ENCODE measurements around the gene SLC26A2. TPM values are rescaled to one million over a fixed set of nuclear protein-coding genes. Genes with fewer than 3 reads are reported as not detected.
"Not testable (repeated sequence)": the region's sequence is repeated elsewhere in the genome, so short reads cannot be mapped to it uniquely, and the experiment has no call there.

The SLC26A2 gene
- total and polyA plus RNA-seq, 5 donors from 2014 or later = 2.7 to 6.7 (median 3.7) TPM

- Mint-ChIP-seq H3K27me3 (peaks cover 6% of the 10 kb centered on the region), H3K27ac (no peak overlapping the region), H3K4me3 (no peak overlapping the region), H3K36me3 (no peaks in the 10 kb centered on the region), H3K4me1 (no peaks in the 10 kb centered on the region), H3K9me3 (no peaks in the 10 kb centered on the region)
- ATAC-seq (ENCODE audit: low read depth in 2 of 2) (no peak), DNase-seq (no peak)
- no peak overlapping the region for H3K27ac ChIP-seq (ENCODE audit: insufficient read depth, low read length, poor library complexity, severe bottlenecking)
- H3K4me1 ChIP-seq (ENCODE audit: control insufficient read depth, insufficient read depth, low read length, poor library complexity, severe bottlenecking) = no peaks in the 10 kb centered on the region
- peaks cover 5% of the 10 kb centered on the region for H3K27me3 ChIP-seq (ENCODE audit: control insufficient read depth, insufficient read depth, low read length)
- H3K9me3 ChIP-seq (ENCODE audit: control insufficient read depth in 2 of 2, low read length in 2 of 2) = no peaks in the 10 kb centered on the region
- H3K4me3 ChIP-seq (ENCODE audit: low read depth, low read length) = no peak overlapping the region
- H3K36me3 ChIP-seq (ENCODE audit: control insufficient read depth, insufficient read depth, low read length) = no peaks in the 10 kb centered on the region
Observed at GRCh38 chr5:149939546-149939945, 21.0 kb upstream of the SLC26A2 start.

- no peaks in the 10 kb centered on the region for H3K36me3 Mint-ChIP-seq
- no peak overlapping the region for H3K27ac Mint-ChIP-seq
- Histone ChIP-seq H3K36me3 (ENCODE audit: control insufficient read depth, insufficient read depth, low read length) (no peaks in the 10 kb centered on the region), H3K4me1 (ENCODE audit: control insufficient read depth, insufficient read depth, low read length, poor library complexity, severe bottlenecking) (no peaks in the 10 kb centered on the region), H3K27me3 (ENCODE audit: control insufficient read depth, insufficient read depth, low read length) (peaks cover 4% of the 10 kb centered on the region), H3K4me3 (ENCODE audit: low read depth, low read length) (no peak overlapping the region), H3K9me3 (ENCODE audit: control insufficient read depth in 2 of 2, low read length in 2 of 2) (no peaks in the 10 kb centered on the region), H3K27ac (ENCODE audit: insufficient read depth, low read length, poor library complexity, severe bottlenecking) (no peak overlapping the region)
- H3K9me3 Mint-ChIP-seq = no peaks in the 10 kb centered on the region
- peaks cover 6% of the 10 kb centered on the region for H3K27me3 Mint-ChIP-seq
- no peak for ATAC-seq (ENCODE audit: low read depth in 2 of 2)
- H3K4me3 Mint-ChIP-seq = no peak overlapping the region
- no peak for DNase-seq
- H3K4me1 Mint-ChIP-seq = no peaks in the 10 kb centered on the region
Observed at GRCh38 chr5:149940077-149940574, 20.4 kb upstream of the SLC26A2 start.

GRCh38 chr5:149940941-149941644, 19.5 kb upstream of the SLC26A2 start:
- H3K9me3 ChIP-seq (ENCODE audit: control insufficient read depth in 2 of 2, low read length in 2 of 2) = no peaks in the 10 kb centered on the region
- DNase-seq (no peak), ATAC-seq (ENCODE audit: low read depth in 2 of 2) (no peak)
- no peak overlapping the region for H3K27ac ChIP-seq (ENCODE audit: insufficient read depth, low read length, poor library complexity, severe bottlenecking)
- peaks cover 4% of the 10 kb centered on the region for H3K27me3 ChIP-seq (ENCODE audit: control insufficient read depth, insufficient read depth, low read length)
- H3K4me1 Mint-ChIP-seq = no peaks in the 10 kb centered on the region
- no peaks in the 10 kb centered on the region for H3K36me3 ChIP-seq (ENCODE audit: control insufficient read depth, insufficient read depth, low read length)
- H3K4me3 Mint-ChIP-seq = no peak overlapping the region
- no peaks in the 10 kb centered on the region for H3K9me3 Mint-ChIP-seq
- H3K27ac Mint-ChIP-seq = no peak overlapping the region
- H3K27me3 Mint-ChIP-seq = peaks cover 6% of the 10 kb centered on the region
- no peaks in the 10 kb centered on the region for H3K36me3 Mint-ChIP-seq
- H3K4me3 ChIP-seq (ENCODE audit: low read depth, low read length) = no peak overlapping the region
- no peaks in the 10 kb centered on the region for H3K4me1 ChIP-seq (ENCODE audit: control insufficient read depth, insufficient read depth, low read length, poor library complexity, severe bottlenecking)

GRCh38 chr5:149941795-149942194, 18.8 kb upstream of the SLC26A2 start:
- peaks cover 4% of the 10 kb centered on the region for H3K27me3 Mint-ChIP-seq
- no peaks in the 10 kb centered on the region for H3K4me1 ChIP-seq (ENCODE audit: control insufficient read depth, insufficient read depth, low read length, poor library complexity, severe bottlenecking)
- no peaks in the 10 kb centered on the region for H3K9me3 Mint-ChIP-seq
- H3K36me3 ChIP-seq (ENCODE audit: control insufficient read depth, insufficient read depth, low read length) = no peaks in the 10 kb centered on the region
- no peak for ATAC-seq (ENCODE audit: low read depth in 2 of 2)
- peaks cover 4% of the 10 kb centered on the region for H3K27me3 ChIP-seq (ENCODE audit: control insufficient read depth, insufficient read depth, low read length)
- no peak overlapping the region for H3K4me3 ChIP-seq (ENCODE audit: low read depth, low read length)
- H3K27ac Mint-ChIP-seq = no peak overlapping the region
- no peak overlapping the region for H3K27ac ChIP-seq (ENCODE audit: insufficient read depth, low read length, poor library complexity, severe bottlenecking)
- no peaks in the 10 kb centered on the region for H3K36me3 Mint-ChIP-seq
- DNase-seq = no peak
- no peaks in the 10 kb centered on the region for H3K9me3 ChIP-seq (ENCODE audit: control insufficient read depth in 2 of 2, low read length in 2 of 2)
- no peaks in the 10 kb centered on the region for H3K4me1 Mint-ChIP-seq
- H3K4me3 Mint-ChIP-seq = no peak overlapping the region

GRCh38 chr5:149942199-149942598, 18.4 kb upstream of the SLC26A2 start:
- no peak overlapping the region for H3K4me3 Mint-ChIP-seq
- Histone ChIP-seq H3K4me3 (ENCODE audit: low read depth, low read length) (no peak overlapping the region), H3K4me1 (ENCODE audit: control insufficient read depth, insufficient read depth, low read length, poor library complexity, severe bottlenecking) (no peaks in the 10 kb centered on the region), H3K9me3 (ENCODE audit: control insufficient read depth in 2 of 2, low read length in 2 of 2) (no peaks in the 10 kb centered on the region), H3K36me3 (ENCODE audit: control insufficient read depth, insufficient read depth, low read length) (no peaks in the 10 kb centered on the region), H3K27ac (ENCODE audit: insufficient read depth, low read length, poor library complexity, severe bottlenecking) (no peak overlapping the region), H3K27me3 (ENCODE audit: control insufficient read depth, insufficient read depth, low read length) (peaks cover 2% of the 10 kb centered on the region)
- H3K4me1 Mint-ChIP-seq = no peaks in the 10 kb centered on the region
- DNase-seq (no peak), ATAC-seq (ENCODE audit: low read depth in 2 of 2) (no peak)
- no peak overlapping the region for H3K27ac Mint-ChIP-seq
- H3K36me3 Mint-ChIP-seq = no peaks in the 10 kb centered on the region
- no peaks in the 10 kb centered on the region for H3K9me3 Mint-ChIP-seq
- peaks cover 6% of the 10 kb centered on the region for H3K27me3 Mint-ChIP-seq

GRCh38 chr5:149942741-149943169, 17.8 kb upstream of the SLC26A2 start:
- not testable (repeated sequence) for H3K4me3 ChIP-seq (ENCODE audit: low read depth, low read length); H3K9me3 Mint-ChIP-seq; H3K36me3 ChIP-seq (ENCODE audit: control insufficient read depth, insufficient read depth, low read length); H3K27ac ChIP-seq (ENCODE audit: insufficient read depth, low read length, poor library complexity, severe bottlenecking); H3K27ac Mint-ChIP-seq; DNase-seq; H3K4me3 Mint-ChIP-seq; H3K27me3 Mint-ChIP-seq; ATAC-seq (ENCODE audit: low read depth in 2 of 2); H3K4me1 ChIP-seq (ENCODE audit: control insufficient read depth, insufficient read depth, low read length, poor library complexity, severe bottlenecking); H3K9me3 ChIP-seq (ENCODE audit: control insufficient read depth in 2 of 2, low read length in 2 of 2); H3K36me3 Mint-ChIP-seq; H3K27me3 ChIP-seq (ENCODE audit: control insufficient read depth, insufficient read depth, low read length); H3K4me1 Mint-ChIP-seq

- DNase-seq; H3K4me1 ChIP-seq (ENCODE audit: control insufficient read depth, insufficient read depth, low read length, poor library complexity, severe bottlenecking); H3K27ac ChIP-seq (ENCODE audit: insufficient read depth, low read length, poor library complexity, severe bottlenecking); H3K4me3 Mint-ChIP-seq; H3K36me3 Mint-ChIP-seq; H3K9me3 Mint-ChIP-seq; H3K27ac Mint-ChIP-seq; H3K27me3 ChIP-seq (ENCODE audit: control insufficient read depth, insufficient read depth, low read length); H3K4me1 Mint-ChIP-seq; H3K4me3 ChIP-seq (ENCODE audit: low read depth, low read length); H3K27me3 Mint-ChIP-seq; H3K36me3 ChIP-seq (ENCODE audit: control insufficient read depth, insufficient read depth, low read length); ATAC-seq (ENCODE audit: low read depth in 2 of 2); H3K9me3 ChIP-seq (ENCODE audit: control insufficient read depth in 2 of 2, low read length in 2 of 2): not testable (repeated sequence)
Observed at GRCh38 chr5:149943177-149943949, 17.2 kb upstream of the SLC26A2 start.

- no peaks in the 10 kb centered on the region for H3K36me3 Mint-ChIP-seq
- no peaks in the 10 kb centered on the region for H3K9me3 Mint-ChIP-seq
- Histone ChIP-seq H3K36me3 (ENCODE audit: control insufficient read depth, insufficient read depth, low read length) (no peaks in the 10 kb centered on the region), H3K4me3 (ENCODE audit: low read depth, low read length) (no peak within 1 kb of the TSS), H3K9me3 (ENCODE audit: control insufficient read depth in 2 of 2, low read length in 2 of 2) (no peaks in the 10 kb centered on the region), H3K27ac (ENCODE audit: insufficient read depth, low read length, poor library complexity, severe bottlenecking) (no peak within 1 kb of the TSS), H3K27me3 (ENCODE audit: control insufficient read depth, insufficient read depth, low read length) (peaks cover 5% of the 10 kb centered on the region), H3K4me1 (ENCODE audit: control insufficient read depth, insufficient read depth, low read length, poor library complexity, severe bottlenecking) (no peaks in the 10 kb centered on the region)
- no peak within 1 kb of the TSS for H3K4me3 Mint-ChIP-seq
- peaks cover 12% of the 10 kb centered on the region for H3K27me3 Mint-ChIP-seq
- no peaks in the 10 kb centered on the region for H3K4me1 Mint-ChIP-seq
- no peak for DNase-seq
- H3K27ac Mint-ChIP-seq = no peak within 1 kb of the TSS
- ATAC-seq (ENCODE audit: low read depth in 2 of 2) = no peak
Observed at GRCh38 chr5:149944666-149945065, 15.9 kb upstream of the SLC26A2 start, which contains the start of gene PDE6A. PDE6A (minus strand) TSS chr5:149944793; CDS start chr5:149944673, 120 bp downstream.

All from CD4-positive, CD25-positive, alpha-beta regulatory T cell (primary cell).